ENCODE measurements around the gene LCN6. TPM values are rescaled to one million over a fixed set of nuclear protein-coding genes. Genes with fewer than 3 reads are reported as not detected.

LCN6 gene
- total and polyA plus RNA-seq, 12 donors, result 0.43 to 25.4 (median 2.2) TPM; not detected in 6

GRCh38 chr9:136740491-136740890 lies 7.8 kb downstream of the LCN6 start:
- no peaks in the 10 kb centered on the region for H3K9me3 ChIP-seq (replicated peaks in 1 of 3)
- H3K4me1 ChIP-seq (replicated peaks in 1 of 2), result peaks cover 0 to 6% of the 10 kb centered on the region in 2 donors
- TF ChIP-seq CTCF (IDR thresholded peaks at IDR 0.05) (no peak), POLR2A (IDR thresholded peaks at IDR 0.05) (no peak)
- intact Hi-C loops (cut with DNase I), result no loop called here
- DNase-seq, result no peak
- WGBS, 4 donors, result 74 to 84% (median 77%) methylated on average over 11 to 16 of the region's 16 CpGs
- no peak overlapping the region for H3K4me3 ChIP-seq
- H3K27me3 ChIP-seq, result peaks cover 24% of the 10 kb centered on the region
- no peak overlapping the region for H3K27ac ChIP-seq
- no peaks in the 10 kb centered on the region for H3K36me3 ChIP-seq (replicated peaks in 1 of 2)

- Histone ChIP-seq H3K27ac (no peak overlapping the region), H3K9me3 (replicated peaks in 1 of 3) (no peaks in the 10 kb centered on the region), H3K4me1 (replicated peaks in 1 of 2) (peaks cover 0 to 6% of the 10 kb centered on the region in 2 donors), H3K27me3 (peaks cover 24% of the 10 kb centered on the region), H3K4me3 (no peak overlapping the region), H3K36me3 (replicated peaks in 1 of 2) (no peaks in the 10 kb centered on the region)
- TF ChIP-seq CTCF (IDR thresholded peaks at IDR 0.05) (no peak), POLR2A (IDR thresholded peaks at IDR 0.05) (no peak)
- intact Hi-C loops (cut with DNase I), result no loop called here
- WGBS, 4 donors, result 79 to 90% (median 84%) methylated on average over 5 to 11 of the region's 11 CpGs
- DNase-seq, result no peak
Observed at GRCh38 chr9:136740069-136740468, 8.3 kb downstream of the LCN6 start.

- TF ChIP-seq CTCF (IDR thresholded peaks at IDR 0.05), result no peak
- TF ChIP-seq POLR2A (IDR thresholded peaks at IDR 0.05), result no peak
- Histone ChIP-seq H3K4me3 (no peak overlapping the region), H3K9me3 (replicated peaks in 1 of 3) (no peaks in the 10 kb centered on the region), H3K36me3 (replicated peaks in 1 of 2) (no peaks in the 10 kb centered on the region), H3K27me3 (peaks cover 24% of the 10 kb centered on the region), H3K27ac (no peak overlapping the region), H3K4me1 (replicated peaks in 1 of 2) (peaks cover 0 to 6% of the 10 kb centered on the region in 2 donors)
- intact Hi-C loops (cut with DNase I), result no loop called here
- no peak for DNase-seq
- WGBS, 4 donors, result 83 to 88% (median 85%) methylated on average over 11 to 23 of the region's 23 CpGs
Observed at GRCh38 chr9:136739509-136739908, 8.8 kb downstream of the LCN6 start.

- Histone ChIP-seq H3K27me3 (peaks cover 24% of the 10 kb centered on the region), H3K4me1 (replicated peaks in 1 of 2) (peaks cover 0 to 6% of the 10 kb centered on the region in 2 donors), H3K36me3 (replicated peaks in 1 of 2) (no peaks in the 10 kb centered on the region), H3K4me3 (no peak overlapping the region), H3K27ac (no peak overlapping the region), H3K9me3 (replicated peaks in 1 of 3) (no peaks in the 10 kb centered on the region)
- TF ChIP-seq CTCF (IDR thresholded peaks at IDR 0.05) (no peak), POLR2A (IDR thresholded peaks at IDR 0.05) (no peak)
- 86 to 90% (median 90%) methylated on average over 19 to 20 of the region's 20 CpGs for WGBS, 4 donors
- intact Hi-C loops (cut with DNase I), result no loop called here
- DNase-seq, result no peak
Observed at GRCh38 chr9:136738960-136739359, 9.4 kb downstream of the LCN6 start.
